HL-60 (cell line): ENCODE results near the gene CAMKMT.

ENCODE experiments used
- DNase-seq, 2 experiments: peaks; one replicate each; pipeline ENCODE4 v3.0.0-alpha.2; 2010 to 2020; ENCODE audit warnings: low read depth in 1 of 2, low spot score in 1 of 2
- H3K27ac ChIP-seq: fragments of 250-450 bp; sonication (Bioruptor Pico); replicated peaks from 2 replicates; pipeline ENCODE4 v1.5.1; 2020; ENCODE audit warnings: mild to moderate bottlenecking, moderate library complexity
- H3K27me3 ChIP-seq: fragments of 250-450 bp; sonication (Bioruptor Pico); 2 replicates; pipeline ENCODE4 v1.5.1; 2021; ENCODE audit warnings: mild to moderate bottlenecking, moderate library complexity; ENCODE audit not compliant: insufficient read depth, poor library complexity, severe bottlenecking
- H3K4me3 ChIP-seq: replicated peaks from 2 replicates; pipeline ENCODE4 v1.5.1; 2011; ENCODE audit warnings: mild to moderate bottlenecking, control low read depth, low read length; ENCODE audit not compliant: insufficient read depth
- CTCF ChIP-seq: IDR thresholded peaks from one replicate; pipeline ENCODE4 v1.5.1; 2011; ENCODE audit warnings: low read length, control low read depth, inconsistent platforms; ENCODE audit not compliant: insufficient read depth
- GABPA ChIP-seq: IDR thresholded peaks from 2 replicates; pipeline ENCODE4 v1.6.1; 2012; ENCODE audit warnings: low read depth
- POLR2AphosphoS5 ChIP-seq: IDR thresholded peaks from 2 replicates; pipeline ENCODE4 v1.6.1; 2012; ENCODE audit warnings: low read depth
- REST ChIP-seq: IDR thresholded peaks from 2 replicates; pipeline ENCODE4 v1.6.1; 2012; ENCODE audit warnings: low read depth; ENCODE audit not compliant: insufficient replicate concordance
- SPI1 ChIP-seq: IDR thresholded peaks from 2 replicates; pipeline ENCODE4 v1.6.1; 2012; ENCODE audit warnings: low read depth, mild to moderate bottlenecking, borderline replicate concordance

CAMKMT gene

GRCh38 chr2:44543773-44544725, 182.3 kb downstream of the CAMKMT start:
- TF ChIP-seq CTCF (no peak), GABPA (no peak), SPI1 (no peak), POLR2AphosphoS5 (no peak), REST (no peak)
- Histone ChIP-seq H3K4me3 (no peak overlapping the region), H3K27ac (no peak overlapping the region), H3K27me3 (no peaks in the 10 kb centered on the region)
- no peak for DNase-seq

GRCh38 chr2:44545005-44545404, 183.3 kb downstream of the CAMKMT start:
- DNase-seq: no peak
- Histone ChIP-seq H3K27ac (no peak overlapping the region), H3K4me3 (no peak overlapping the region), H3K27me3 (no peaks in the 10 kb centered on the region)
- TF ChIP-seq SPI1 (no peak), CTCF (no peak), POLR2AphosphoS5 (no peak), GABPA (no peak), REST (no peak)

GRCh38 chr2:44546459-44547127, 184.8 kb downstream of the CAMKMT start:
- Histone ChIP-seq H3K27me3 (no peaks in the 10 kb centered on the region), H3K4me3 (no peak overlapping the region), H3K27ac (no peak overlapping the region)
- DNase-seq: no peak
- TF ChIP-seq SPI1 (no peak), POLR2AphosphoS5 (no peak), REST (no peak), CTCF (no peak), GABPA (no peak)
